ENCODE results near the gene WDFY2.

GRCh38 chr13:51636349-51636890, 52.2 kb downstream of the WDFY2 start:
- no peak for TF ChIP-seq CTCF (IDR thresholded peaks at IDR 0.05)
- TF ChIP-seq POLR2A (IDR thresholded peaks at IDR 0.05): no peak
